BE2C (cell line): ENCODE measurements around the gene ARHGEF19. TPM values are rescaled to one million over a fixed set of nuclear protein-coding genes. Genes with fewer than 3 reads are reported as not detected.
"Not testable (repeated sequence)": the region's sequence is repeated elsewhere in the genome, so short reads cannot be mapped to it uniquely, and the experiment has no call there.

Source experiments
- DNase-seq: peaks from one replicate; pipeline ENCODE4 v3.0.0-alpha.2; 2020
- H3K27me3 ChIP-seq: fragments of 250-450 bp; sonication (Bioruptor Pico); 2 replicates; pipeline ENCODE4 v1.5.1; 2020; ENCODE audit warnings: mild to moderate bottlenecking
- H3K36me3 ChIP-seq: fragments of 250-450 bp; sonication (Bioruptor Pico); 2 replicates; pipeline ENCODE4 v1.5.1; 2020; ENCODE audit warnings: mild to moderate bottlenecking
- H3K4me1 ChIP-seq: fragments of 250-450 bp; sonication (Bioruptor Pico); 2 replicates; pipeline ENCODE4 v1.5.1; 2020
- H3K4me3 ChIP-seq: 2 replicates; pipeline ENCODE4 v1.5.1; 2011; ENCODE audit warnings: low read depth, low read length
- H3K9me3 ChIP-seq: fragments of 250-450 bp; sonication (Bioruptor Pico); 2 replicates; pipeline ENCODE4 v1.5.1; 2020
- polyA plus RNA-seq: library from polyadenylated mRNA; unstranded; fragments of >200 nt; gene quantifications from one replicate; pipeline ENCODE4 v1.2.1, GENCODE V29; 2012; ENCODE audit warnings: low read depth, missing spikeins; ENCODE audit not compliant: insufficient read length, insufficient read depth
- TF ChIP-seq, protein P1 (sequence below): IDR thresholded peaks from 2 replicates; pipeline ENCODE4 v1.5.1; 2012; ENCODE audit warnings: mild to moderate bottlenecking, low read depth, low read length

The ARHGEF19 gene
- 13.3 TPM for polyA plus RNA-seq

DNA sequence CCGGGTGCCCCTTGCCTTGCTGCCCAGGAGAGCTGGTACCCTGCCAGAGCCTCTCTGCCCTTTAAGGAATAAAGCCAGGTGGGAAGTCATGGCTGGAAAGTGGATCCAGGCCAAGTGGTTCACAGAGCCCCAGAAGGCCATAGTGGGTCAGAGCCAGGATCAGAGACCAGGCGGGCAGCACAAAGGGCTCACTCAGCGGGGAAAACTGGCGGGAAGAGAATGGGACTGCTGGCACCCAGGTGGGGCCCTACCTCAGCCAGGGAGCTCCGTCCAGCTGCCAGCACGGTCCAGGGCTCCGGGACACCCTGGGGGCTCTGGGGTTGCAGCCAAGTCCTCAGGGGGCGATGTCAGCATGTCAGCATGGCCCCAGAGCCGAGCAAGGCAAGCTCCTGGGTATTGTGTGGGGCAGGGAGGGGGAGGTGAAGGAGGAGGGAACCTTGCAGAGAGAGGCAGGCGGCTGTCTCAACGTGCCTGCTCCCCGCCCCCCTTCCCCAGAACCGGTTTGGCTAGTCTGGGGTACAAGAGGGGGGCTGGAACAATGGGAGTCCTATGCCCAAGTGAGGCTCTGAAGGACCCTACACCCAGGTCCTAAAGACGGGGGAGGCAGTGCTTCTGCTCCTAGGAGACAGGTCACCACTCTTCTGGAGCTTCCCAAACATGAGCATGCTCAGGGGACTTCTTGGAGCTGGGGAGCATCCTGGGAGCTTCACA, at the start of gene ARHGEF19:
Gene ARHGEF19, minus strand, starts transcription at position 402 of the 711 bp plus-strand sequence. CDS start 3,598 bp downstream, outside the sequence.
- Histone ChIP-seq H3K4me1 (peaks cover 7% of the 10 kb centered on the region), H3K9me3 (no peaks in the 10 kb centered on the region), H3K27me3 (no peaks in the 10 kb centered on the region), H3K36me3 (no peaks in the 10 kb centered on the region), H3K4me3 (no peak within 1 kb of the TSS)
- no peak for DNase-seq
- TF ChIP-seq, protein P1, sequence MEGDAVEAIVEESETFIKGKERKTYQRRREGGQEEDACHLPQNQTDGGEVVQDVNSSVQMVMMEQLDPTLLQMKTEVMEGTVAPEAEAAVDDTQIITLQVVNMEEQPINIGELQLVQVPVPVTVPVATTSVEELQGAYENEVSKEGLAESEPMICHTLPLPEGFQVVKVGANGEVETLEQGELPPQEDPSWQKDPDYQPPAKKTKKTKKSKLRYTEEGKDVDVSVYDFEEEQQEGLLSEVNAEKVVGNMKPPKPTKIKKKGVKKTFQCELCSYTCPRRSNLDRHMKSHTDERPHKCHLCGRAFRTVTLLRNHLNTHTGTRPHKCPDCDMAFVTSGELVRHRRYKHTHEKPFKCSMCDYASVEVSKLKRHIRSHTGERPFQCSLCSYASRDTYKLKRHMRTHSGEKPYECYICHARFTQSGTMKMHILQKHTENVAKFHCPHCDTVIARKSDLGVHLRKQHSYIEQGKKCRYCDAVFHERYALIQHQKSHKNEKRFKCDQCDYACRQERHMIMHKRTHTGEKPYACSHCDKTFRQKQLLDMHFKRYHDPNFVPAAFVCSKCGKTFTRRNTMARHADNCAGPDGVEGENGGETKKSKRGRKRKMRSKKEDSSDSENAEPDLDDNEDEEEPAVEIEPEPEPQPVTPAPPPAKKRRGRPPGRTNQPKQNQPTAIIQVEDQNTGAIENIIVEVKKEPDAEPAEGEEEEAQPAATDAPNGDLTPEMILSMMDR, result no peak

DNA sequence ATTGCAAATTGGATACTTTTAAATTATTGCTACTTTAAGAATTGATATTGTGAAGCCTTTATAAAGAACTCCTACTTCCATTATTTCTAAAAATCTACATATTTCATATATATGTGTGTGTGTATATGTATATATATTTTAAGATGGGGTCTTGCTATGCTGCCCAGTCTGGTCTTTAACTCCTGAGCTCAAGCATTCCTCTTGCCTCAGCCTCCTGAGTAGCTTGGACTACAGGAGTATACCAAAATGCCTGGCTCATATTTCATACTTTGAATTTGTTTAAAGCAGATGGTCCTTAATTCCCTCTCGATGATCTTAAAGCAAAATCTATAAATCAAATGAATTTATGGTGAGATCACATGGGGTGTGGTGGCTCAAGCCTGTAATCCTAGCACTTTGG, 49.6 kb upstream of the ARHGEF19 start:
- Histone ChIP-seq H3K4me1 (peaks cover 4% of the 10 kb centered on the region; the same call in 1 of the 2 replicates), H3K9me3 (no peaks in the 10 kb centered on the region), H3K4me3 (no peak overlapping the region), H3K36me3 (no peaks in the 10 kb centered on the region; the same call in 1 of the 2 replicates), H3K27me3 (no peaks in the 10 kb centered on the region)
- TF ChIP-seq, protein P1, result no peak
- no peak for DNase-seq

DNA sequence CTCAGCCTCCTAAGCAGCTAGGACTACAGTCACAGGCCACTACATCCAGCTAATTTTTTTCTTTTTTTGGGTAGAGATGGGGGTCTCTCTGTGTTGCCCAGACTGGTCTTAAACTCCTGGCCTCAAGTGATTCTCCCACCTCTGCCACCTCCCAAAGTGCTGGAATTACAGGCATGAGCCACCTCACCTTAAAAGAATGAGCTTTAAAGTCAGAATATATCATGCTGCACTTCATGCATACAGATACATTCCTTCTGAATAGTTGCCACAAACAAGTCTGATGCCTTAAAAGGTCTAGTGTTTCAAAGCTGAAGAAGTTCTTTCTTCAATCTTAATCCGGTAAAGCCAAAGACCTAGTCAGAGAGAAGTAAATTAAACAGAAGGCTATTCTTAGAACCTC, 48.4 kb upstream of the ARHGEF19 start:
- TF ChIP-seq, protein P1, result no peak

DNA sequence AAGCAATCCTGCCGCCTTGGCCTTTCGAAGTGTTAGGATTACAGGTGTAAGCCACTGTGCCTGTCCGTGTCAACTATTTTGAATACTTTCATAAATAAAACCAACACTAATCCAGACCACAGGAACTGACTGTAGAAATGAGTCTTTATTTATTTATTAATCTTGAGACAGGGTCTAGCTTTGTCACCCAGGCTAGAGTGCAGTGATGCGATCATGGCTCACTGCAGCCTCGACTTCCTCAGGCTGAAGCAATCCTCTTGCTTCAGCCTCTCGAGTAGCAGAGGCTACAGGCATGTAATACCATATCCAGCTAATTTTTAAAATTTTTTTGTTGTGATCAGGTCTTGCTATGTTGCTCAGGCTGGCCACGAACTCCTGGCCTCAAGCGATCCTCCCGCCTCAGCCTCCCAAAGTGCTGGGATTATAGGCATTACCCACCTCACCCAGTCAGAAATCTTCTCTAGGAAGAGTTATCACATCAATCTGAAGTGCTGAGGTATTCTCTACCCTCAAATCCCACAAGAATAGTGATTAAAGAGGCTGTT, 46.2 kb upstream of the ARHGEF19 start:
- TF ChIP-seq, protein P1, result no peak
- DNase-seq, result no peak
- H3K36me3 ChIP-seq, result no peaks in the 10 kb centered on the region; the same call in 1 of the 2 replicates

More for the DNA sequence above, 48.4 kb upstream of the ARHGEF19 start:
- H3K4me3 ChIP-seq, result no peak overlapping the region
- no peaks in the 10 kb centered on the region for H3K9me3 ChIP-seq
- H3K27me3 ChIP-seq, result no peaks in the 10 kb centered on the region
- H3K4me1 ChIP-seq, result peaks cover 2% of the 10 kb centered on the region; the same call in 1 of the 2 replicates
- DNase-seq, result no peak
- no peaks in the 10 kb centered on the region; the same call in 1 of the 2 replicates for H3K36me3 ChIP-seq

DNA sequence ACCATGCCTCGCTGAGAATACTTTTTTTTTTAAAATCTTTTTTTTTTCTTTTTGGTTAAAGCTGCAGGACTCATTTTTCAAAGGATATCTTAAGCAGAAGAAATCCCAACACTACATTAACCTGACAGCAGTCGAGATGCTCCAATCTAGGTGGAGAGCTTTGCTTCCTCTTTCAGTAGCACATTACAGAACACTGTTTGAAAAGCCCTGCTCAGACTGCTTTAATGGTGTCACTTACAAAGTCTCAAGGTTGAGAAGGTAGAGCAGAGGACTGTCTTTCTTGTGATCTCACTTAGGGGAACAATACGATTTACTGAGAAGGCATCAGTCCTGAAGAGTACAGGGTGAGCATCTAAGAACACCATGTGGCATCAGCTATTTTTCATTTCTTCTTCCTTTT, 45.5 kb upstream of the ARHGEF19 start:
- H3K4me1 ChIP-seq, result peaks cover 20% of the 10 kb centered on the region
- TF ChIP-seq, protein P1, result no peak
- no peaks in the 10 kb centered on the region for H3K9me3 ChIP-seq
- no peaks in the 10 kb centered on the region; the same call in 1 of the 2 replicates for H3K36me3 ChIP-seq
- H3K4me3 ChIP-seq, result no peak overlapping the region
- DNase-seq, result no peak
- no peaks in the 10 kb centered on the region for H3K27me3 ChIP-seq

More for the DNA sequence above, 46.2 kb upstream of the ARHGEF19 start:
- no peaks in the 10 kb centered on the region for H3K9me3 ChIP-seq
- H3K4me1 ChIP-seq, result peaks cover 13% of the 10 kb centered on the region
- H3K27me3 ChIP-seq, result no peaks in the 10 kb centered on the region
- no peak overlapping the region for H3K4me3 ChIP-seq

DNA sequence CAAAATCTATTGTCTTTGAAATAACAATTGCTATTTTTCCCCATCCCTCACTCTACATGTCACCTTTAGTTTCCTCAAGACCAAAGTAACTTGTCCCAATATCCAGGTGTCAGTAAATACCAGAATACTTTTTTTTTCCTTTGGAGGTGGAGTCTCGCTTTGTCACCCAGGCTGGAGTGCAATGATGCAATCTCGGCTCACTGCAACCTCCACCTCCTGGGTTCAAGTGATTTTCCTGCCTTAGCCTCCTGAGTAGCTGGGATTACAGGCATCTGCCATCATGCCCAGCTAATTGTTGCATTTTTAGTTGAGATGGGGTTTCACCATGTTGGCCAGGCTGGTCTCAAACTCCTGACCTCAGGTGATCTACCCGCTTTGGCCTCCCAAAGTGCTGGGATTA, 45.1 kb upstream of the ARHGEF19 start:
- not testable (repeated sequence) for H3K36me3 ChIP-seq, H3K4me3 ChIP-seq, DNase-seq, H3K9me3 ChIP-seq, H3K27me3 ChIP-seq
- peaks cover 22% of the 10 kb centered on the region for H3K4me1 ChIP-seq
